Lower leg skin (tissue), 3 donors: ENCODE data around the gene TMEM132A.

Experiments
- POLR2A ChIP-seq, 2 donors: fragments of 450-650 bp; IDR thresholded peaks; one replicate each; pipeline ENCODE4 v1.6.1; 2016 to 2017; ENCODE audit warnings: antibody characterized with exemption in 2 of 2, mild to moderate bottlenecking in 1 of 2, moderate library complexity in 1 of 2
- TF ChIP-seq, protein P1 (sequence below), 3 donors: fragments of 450-650 bp; IDR thresholded peaks; one replicate each; pipeline ENCODE4 v1.5.1; 2016; ENCODE audit warnings: antibody characterized with exemption in 3 of 3, mild to moderate bottlenecking in 3 of 3, moderate library complexity in 2 of 3

DNA sequence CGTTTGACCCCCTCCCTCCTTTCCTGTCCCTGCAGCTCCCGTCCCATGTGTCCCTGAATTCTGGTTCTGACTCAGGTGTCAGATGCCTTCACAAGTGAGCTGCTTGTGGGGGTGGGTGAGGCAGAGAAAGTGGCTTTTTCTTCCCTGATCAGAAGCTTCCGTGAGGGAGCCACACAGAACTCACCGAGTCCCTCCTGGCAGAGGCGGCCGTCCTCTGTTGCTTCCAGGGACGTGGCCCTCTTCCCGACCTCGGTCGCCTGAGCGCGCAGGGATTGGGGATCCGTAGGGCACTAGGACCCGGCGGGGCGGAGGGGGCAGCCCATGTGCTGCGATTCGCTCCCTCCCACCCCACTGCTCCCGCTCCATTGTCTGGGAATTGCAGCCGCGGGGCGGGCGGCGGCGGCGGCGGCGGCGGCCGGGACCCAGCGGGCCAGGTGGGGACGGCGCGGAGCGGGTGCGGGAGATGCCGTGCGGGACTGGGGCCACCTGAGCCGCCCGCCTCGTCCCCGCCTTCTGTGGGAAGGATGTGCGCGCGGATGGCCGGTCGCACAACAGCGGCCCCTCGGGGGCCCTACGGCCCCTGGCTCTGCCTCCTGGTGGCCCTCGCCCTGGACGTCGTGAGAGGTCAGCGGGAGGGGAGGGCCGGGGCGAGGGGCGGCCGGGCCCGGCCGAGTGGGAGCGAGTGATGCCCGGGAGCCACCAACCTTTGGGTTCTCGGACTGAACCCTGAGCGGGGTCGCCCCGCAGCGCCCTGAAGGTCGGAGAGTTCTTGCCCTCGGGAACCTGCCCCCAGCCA is at the start of gene TMEM132A:
- TF ChIP-seq, protein P1, sequence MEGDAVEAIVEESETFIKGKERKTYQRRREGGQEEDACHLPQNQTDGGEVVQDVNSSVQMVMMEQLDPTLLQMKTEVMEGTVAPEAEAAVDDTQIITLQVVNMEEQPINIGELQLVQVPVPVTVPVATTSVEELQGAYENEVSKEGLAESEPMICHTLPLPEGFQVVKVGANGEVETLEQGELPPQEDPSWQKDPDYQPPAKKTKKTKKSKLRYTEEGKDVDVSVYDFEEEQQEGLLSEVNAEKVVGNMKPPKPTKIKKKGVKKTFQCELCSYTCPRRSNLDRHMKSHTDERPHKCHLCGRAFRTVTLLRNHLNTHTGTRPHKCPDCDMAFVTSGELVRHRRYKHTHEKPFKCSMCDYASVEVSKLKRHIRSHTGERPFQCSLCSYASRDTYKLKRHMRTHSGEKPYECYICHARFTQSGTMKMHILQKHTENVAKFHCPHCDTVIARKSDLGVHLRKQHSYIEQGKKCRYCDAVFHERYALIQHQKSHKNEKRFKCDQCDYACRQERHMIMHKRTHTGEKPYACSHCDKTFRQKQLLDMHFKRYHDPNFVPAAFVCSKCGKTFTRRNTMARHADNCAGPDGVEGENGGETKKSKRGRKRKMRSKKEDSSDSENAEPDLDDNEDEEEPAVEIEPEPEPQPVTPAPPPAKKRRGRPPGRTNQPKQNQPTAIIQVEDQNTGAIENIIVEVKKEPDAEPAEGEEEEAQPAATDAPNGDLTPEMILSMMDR (IDR thresholded peaks at IDR 0.05), result no peak
- TF ChIP-seq POLR2A (IDR thresholded peaks at IDR 0.05), result no peak
